KOPT-K1 (cell line): ENCODE data around the gene CD44.

Source experiments
- H3K27ac ChIP-seq: fragments of 200-600 bp; sonication (generic); 2 replicates; pipeline ENCODE4 v1.5.1; 2016; ENCODE audit warnings: antibody characterized with exemption, mild to moderate bottlenecking, low read depth, low read length; ENCODE audit not compliant: poor library complexity, severe bottlenecking
- H3K36me3 ChIP-seq: fragments of 200-600 bp; sonication (generic); 2 replicates; pipeline ENCODE4 v1.5.1; 2017; ENCODE audit warnings: antibody characterized with exemption, mild to moderate bottlenecking, low read length, moderate library complexity; ENCODE audit not compliant: insufficient read depth
- H3K9me3 ChIP-seq: fragments of 200-600 bp; sonication (generic); 2 replicates; pipeline ENCODE4 v1.5.1; 2017; ENCODE audit warnings: antibody characterized with exemption, low read length, mild to moderate bottlenecking; ENCODE audit not compliant: insufficient read depth, poor library complexity, severe bottlenecking

The CD44 gene

GRCh38 chr11:35183326-35183925, 44.5 kb downstream of the CD44 start:
- no peaks in the 10 kb centered on the region for H3K36me3 ChIP-seq
- no peak overlapping the region for H3K27ac ChIP-seq

DNA sequence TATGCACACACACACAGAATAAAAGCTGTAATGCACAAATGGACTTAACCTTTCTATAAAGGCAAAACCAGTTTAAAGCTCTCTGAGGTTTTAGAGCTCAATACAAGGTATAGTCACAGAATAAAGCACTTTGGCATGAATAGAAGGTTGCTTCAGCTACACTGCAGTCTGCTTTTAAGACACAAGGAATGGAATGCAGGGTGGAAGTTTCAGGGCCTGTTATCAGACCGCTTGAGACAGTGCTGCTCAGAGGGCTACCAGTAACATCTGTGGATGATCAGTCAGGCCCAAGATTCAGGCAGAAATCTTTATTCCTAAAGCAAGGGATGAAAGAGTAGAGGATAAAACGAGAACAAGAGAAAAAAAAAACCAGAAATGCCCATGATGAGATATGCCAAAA, 46.7 kb downstream of the CD44 start:
- H3K27ac ChIP-seq, result no peak overlapping the region
- no peaks in the 10 kb centered on the region for H3K9me3 ChIP-seq
- no peaks in the 10 kb centered on the region for H3K36me3 ChIP-seq

More at GRCh38 chr11:35183326-35183925, 44.5 kb downstream of the CD44 start:
- H3K9me3 ChIP-seq, result no peaks in the 10 kb centered on the region

- Histone ChIP-seq H3K36me3 (no peaks in the 10 kb centered on the region), H3K27ac (no peak overlapping the region)
These were observed 49.0 kb downstream of the CD44 start for GRCh38 chr11:35187996-35188395.

GRCh38 chr11:35190804-35191348, 51.9 kb downstream of the CD44 start:
- Histone ChIP-seq H3K9me3 (no peaks in the 10 kb centered on the region), H3K27ac (no peak overlapping the region), H3K36me3 (no peaks in the 10 kb centered on the region)

More at GRCh38 chr11:35187996-35188395, 49.0 kb downstream of the CD44 start:
- no peaks in the 10 kb centered on the region for H3K9me3 ChIP-seq

- no peaks in the 10 kb centered on the region for H3K9me3 ChIP-seq
- no peaks in the 10 kb centered on the region for H3K36me3 ChIP-seq
- H3K27ac ChIP-seq, result no peak overlapping the region
These were observed 53.4 kb downstream of the CD44 start for GRCh38 chr11:35192347-35192746.

GRCh38 chr11:35193767-35194166, 54.8 kb downstream of the CD44 start:
- H3K27ac ChIP-seq, result no peak overlapping the region

DNA sequence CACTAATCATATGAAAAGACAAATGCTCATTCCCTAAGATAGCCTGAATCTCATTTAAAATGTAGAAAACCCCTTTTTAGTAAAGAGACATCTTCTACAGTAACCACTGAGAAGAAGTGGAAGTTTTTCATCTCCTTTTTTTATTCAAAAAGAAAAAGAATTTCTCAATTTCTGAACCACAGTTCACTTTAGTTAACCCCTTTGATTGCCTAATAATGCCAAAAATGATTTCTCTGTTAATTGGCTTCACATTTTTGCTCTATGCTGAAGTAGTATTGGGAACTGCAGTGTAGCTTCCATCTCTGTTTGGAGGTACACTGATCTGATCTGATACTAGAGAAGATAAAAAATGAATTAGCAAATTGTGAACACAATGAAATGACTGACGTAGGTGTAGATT, 58.3 kb downstream of the CD44 start:
- Histone ChIP-seq H3K36me3 (no peaks in the 10 kb centered on the region), H3K9me3 (no peaks in the 10 kb centered on the region), H3K27ac (no peak overlapping the region)

More at GRCh38 chr11:35193767-35194166, 54.8 kb downstream of the CD44 start:
- Histone ChIP-seq H3K36me3 (no peaks in the 10 kb centered on the region), H3K9me3 (no peaks in the 10 kb centered on the region)

DNA sequence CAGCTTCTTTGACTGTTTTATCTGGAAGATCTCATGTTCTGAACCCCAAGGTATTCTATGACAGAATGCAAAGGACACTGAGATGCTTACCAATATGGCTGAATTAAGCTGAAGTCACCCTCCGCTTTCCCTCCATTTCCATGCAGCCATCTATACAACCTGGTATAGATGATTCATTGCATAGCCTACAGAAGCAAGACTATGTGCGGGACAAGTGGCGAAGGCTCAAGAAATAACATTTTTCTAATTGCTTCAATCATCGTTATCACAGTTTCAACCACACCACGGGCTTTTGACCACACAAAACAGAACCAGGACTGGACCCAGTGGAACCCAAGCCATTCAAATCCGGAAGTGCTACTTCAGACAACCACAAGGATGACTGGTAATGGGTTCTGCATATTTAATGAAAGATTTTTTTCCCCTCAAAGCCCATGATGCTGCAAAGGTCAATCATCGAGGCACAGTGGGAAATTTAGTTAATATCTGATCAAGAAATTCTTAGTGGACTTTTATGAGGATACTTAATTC, 61.9 kb downstream of the CD44 start:
- Histone ChIP-seq H3K27ac (no peak overlapping the region), H3K9me3 (no peaks in the 10 kb centered on the region), H3K36me3 (no peaks in the 10 kb centered on the region)

DNA sequence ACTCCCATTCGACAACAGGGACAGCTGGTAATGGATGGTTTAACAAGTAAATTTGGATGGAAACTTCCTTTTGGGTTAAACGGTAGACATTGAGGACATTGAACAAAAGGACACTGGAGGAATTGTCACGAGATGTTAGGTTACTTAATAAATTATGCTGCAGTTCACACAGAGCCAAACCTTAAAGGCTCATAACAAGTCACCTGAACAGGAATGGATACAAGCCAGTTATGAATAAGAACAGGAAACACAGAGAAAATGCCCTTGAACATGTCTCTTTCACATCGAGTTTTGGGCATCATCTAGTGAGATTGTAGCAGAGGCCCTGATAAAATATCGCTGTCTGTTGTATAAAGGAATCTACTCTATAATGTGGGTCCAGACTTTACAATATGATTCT, 65.6 kb downstream of the CD44 start:
- Histone ChIP-seq H3K36me3 (no peaks in the 10 kb centered on the region), H3K9me3 (no peaks in the 10 kb centered on the region), H3K27ac (no peak overlapping the region)

GRCh38 chr11:35206616-35207015, 67.6 kb downstream of the CD44 start:
- peaks cover 4% of the 10 kb centered on the region for H3K9me3 ChIP-seq
- no peak overlapping the region for H3K27ac ChIP-seq
- no peaks in the 10 kb centered on the region for H3K36me3 ChIP-seq

GRCh38 chr11:35207471-35208403, 68.8 kb downstream of the CD44 start:
- Histone ChIP-seq H3K27ac (no peak overlapping the region), H3K36me3 (no peaks in the 10 kb centered on the region), H3K9me3 (peaks cover 4% of the 10 kb centered on the region)

- Histone ChIP-seq H3K9me3 (peaks cover 4% of the 10 kb centered on the region), H3K36me3 (no peaks in the 10 kb centered on the region), H3K27ac (no peak overlapping the region)
These were observed 69.8 kb downstream of the CD44 start for GRCh38 chr11:35208795-35209194.

DNA sequence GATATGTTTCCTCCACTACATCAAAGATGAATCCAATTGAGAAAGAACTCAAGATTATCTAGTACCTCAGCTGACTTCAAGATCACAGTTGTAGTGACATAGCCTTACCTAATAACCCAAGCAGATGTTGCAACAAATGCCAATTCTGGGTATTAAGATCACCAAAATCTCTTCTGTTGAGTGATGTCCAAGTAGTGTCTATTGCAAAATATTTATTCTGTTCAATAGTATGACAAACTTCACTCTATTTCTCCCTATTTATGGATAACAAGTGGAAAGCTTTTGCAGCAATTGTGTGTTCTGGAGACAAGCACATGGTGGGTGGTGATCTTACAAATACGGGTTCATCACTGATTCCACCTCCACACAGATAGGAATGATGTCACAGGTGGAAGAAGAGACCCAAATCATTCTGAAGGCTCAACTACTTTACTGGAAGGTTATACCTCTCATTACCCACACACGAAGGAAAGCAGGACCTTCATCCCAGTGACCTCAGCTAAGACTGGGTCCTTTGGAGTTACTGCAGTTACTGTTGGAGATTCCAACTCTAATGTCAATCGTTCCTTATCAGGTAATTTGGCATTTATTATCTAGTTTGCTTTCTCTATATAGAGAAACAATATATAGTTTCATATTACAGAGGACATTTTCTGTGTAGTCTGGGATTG, 72.0 kb downstream of the CD44 start:
- Histone ChIP-seq H3K36me3 (no peaks in the 10 kb centered on the region), H3K27ac (no peak overlapping the region), H3K9me3 (peaks cover 4% of the 10 kb centered on the region)

DNA sequence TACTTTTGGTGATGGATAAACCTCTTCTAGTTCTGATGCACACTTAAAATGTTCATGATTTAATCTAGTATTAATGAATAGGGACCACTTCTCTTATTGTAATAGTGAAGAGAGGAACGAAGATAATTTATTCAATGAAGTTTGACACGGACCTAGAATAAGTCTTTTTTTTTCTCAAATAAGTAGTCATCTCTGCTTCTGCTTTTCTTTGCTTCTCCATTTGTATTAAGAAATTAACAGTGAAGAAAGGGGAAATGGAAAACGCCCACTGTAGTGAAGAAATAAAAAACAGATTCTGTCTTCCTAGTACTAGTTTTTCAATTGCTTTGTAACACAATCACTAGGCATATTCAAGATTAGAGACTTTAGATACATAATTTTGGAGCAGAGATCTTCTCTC, 73.0 kb downstream of the CD44 start:
- H3K36me3 ChIP-seq, result no peaks in the 10 kb centered on the region
- H3K9me3 ChIP-seq, result peaks cover 4% of the 10 kb centered on the region
- H3K27ac ChIP-seq, result no peak overlapping the region
